ENCODE data around the gene ADAMTS16. TPM values are rescaled to one million over a fixed set of nuclear protein-coding genes. Genes with fewer than 3 reads are reported as not detected.

ADAMTS16 gene
- total RNA-seq, 1 experiment from 2014 or later: 0.28 TPM

- ChIA-PET CTCF (no interaction called here), POLR2A (ENCODE audit: low non-redundant PET) (no interaction called here)
- intact Hi-C loops (cut with micrococcal nuclease; ENCODE audit: unreplicated experiment): no loop called here
- H3K9me3 ChIP-seq (ENCODE audit: low read depth, low read length, poor library complexity, severe bottlenecking): no peaks in the 10 kb centered on the region
- H3K27me3 ChIP-seq (replicated peaks; ENCODE audit: insufficient read depth, low read depth, low read length, poor library complexity): peaks cover 19% of the 10 kb centered on the region
- H3K27ac ChIP-seq (ENCODE audit: low read depth, low read length, poor library complexity, severe bottlenecking): no peak overlapping the region
- no TSS peak for BruUV-seq (replicated peaks)
- DNase-seq (ENCODE audit: low spot score): no peak
- TF ChIP-seq EZH2 (IDR thresholded peaks at IDR 0.05; ENCODE audit: borderline replicate concordance, low read depth, low read length, poor library complexity, severe bottlenecking) (no peak), CTCF (conservative IDR thresholded peaks at IDR 0.05; ENCODE audit: low read depth, low read length) (no peak)
- H3K4me3 ChIP-seq (ENCODE audit: low read depth, low read length, poor library complexity, severe bottlenecking): no peak overlapping the region
- H3K36me3 ChIP-seq (ENCODE audit: insufficient read depth, low read length, poor library complexity, severe bottlenecking): no peaks in the 10 kb centered on the region
- no peaks in the 10 kb centered on the region for H3K4me1 ChIP-seq (ENCODE audit: insufficient read depth, low read length, poor library complexity, severe bottlenecking)
These were observed 29.3 kb downstream of the ADAMTS16 start for GRCh38 chr5:5169466-5169865.

GRCh38 chr5:5178136-5178535 lies 38.0 kb downstream of the ADAMTS16 start:
- H3K27me3 ChIP-seq (replicated peaks; ENCODE audit: insufficient read depth, low read depth, low read length, poor library complexity): peaks cover 27% of the 10 kb centered on the region
- H3K4me1 ChIP-seq (ENCODE audit: insufficient read depth, low read length, poor library complexity, severe bottlenecking): no peaks in the 10 kb centered on the region
- ChIA-PET POLR2A (ENCODE audit: low non-redundant PET) (no interaction called here), CTCF (no interaction called here)
- intact Hi-C loops (cut with micrococcal nuclease; ENCODE audit: unreplicated experiment): no loop called here
- no peak for TF ChIP-seq EZH2 (IDR thresholded peaks at IDR 0.05; ENCODE audit: borderline replicate concordance, low read depth, low read length, poor library complexity, severe bottlenecking)
- H3K4me3 ChIP-seq (ENCODE audit: low read depth, low read length, poor library complexity, severe bottlenecking): no peak overlapping the region
- BruUV-seq (replicated peaks): no TSS peak
- peaks cover 3% of the 10 kb centered on the region for H3K9me3 ChIP-seq (ENCODE audit: low read depth, low read length, poor library complexity, severe bottlenecking)
- H3K27ac ChIP-seq (ENCODE audit: low read depth, low read length, poor library complexity, severe bottlenecking): no peak overlapping the region
- H3K36me3 ChIP-seq (ENCODE audit: insufficient read depth, low read length, poor library complexity, severe bottlenecking): no peaks in the 10 kb centered on the region
- DNase-seq (ENCODE audit: low spot score): no peak

- TF ChIP-seq EZH2 (IDR thresholded peaks at IDR 0.05; ENCODE audit: borderline replicate concordance, low read depth, low read length, poor library complexity, severe bottlenecking): no peak
- no peak for TF ChIP-seq CTCF (conservative IDR thresholded peaks at IDR 0.05; ENCODE audit: low read depth, low read length)
- H3K9me3 ChIP-seq (ENCODE audit: low read depth, low read length, poor library complexity, severe bottlenecking): peaks cover 3% of the 10 kb centered on the region
- peaks cover 27% of the 10 kb centered on the region for H3K27me3 ChIP-seq (replicated peaks; ENCODE audit: insufficient read depth, low read depth, low read length, poor library complexity)
- no peak overlapping the region for H3K4me3 ChIP-seq (ENCODE audit: low read depth, low read length, poor library complexity, severe bottlenecking)
- ChIA-PET CTCF (no interaction called here), POLR2A (ENCODE audit: low non-redundant PET) (no interaction called here)
- H3K4me1 ChIP-seq (ENCODE audit: insufficient read depth, low read length, poor library complexity, severe bottlenecking): no peaks in the 10 kb centered on the region
- H3K36me3 ChIP-seq (ENCODE audit: insufficient read depth, low read length, poor library complexity, severe bottlenecking): no peaks in the 10 kb centered on the region
- intact Hi-C loops (cut with micrococcal nuclease; ENCODE audit: unreplicated experiment): no loop called here
- no TSS peak for BruUV-seq (replicated peaks)
- no peak overlapping the region for H3K27ac ChIP-seq (ENCODE audit: low read depth, low read length, poor library complexity, severe bottlenecking)
- no peak for DNase-seq (ENCODE audit: low spot score)
These were observed 38.5 kb downstream of the ADAMTS16 start for GRCh38 chr5:5178580-5178979.

- no peak overlapping the region for H3K4me3 ChIP-seq (ENCODE audit: low read depth, low read length, poor library complexity, severe bottlenecking)
- H3K27ac ChIP-seq (ENCODE audit: low read depth, low read length, poor library complexity, severe bottlenecking): no peak overlapping the region
- peaks cover 27% of the 10 kb centered on the region for H3K27me3 ChIP-seq (replicated peaks; ENCODE audit: insufficient read depth, low read depth, low read length, poor library complexity)
- H3K36me3 ChIP-seq (ENCODE audit: insufficient read depth, low read length, poor library complexity, severe bottlenecking): no peaks in the 10 kb centered on the region
- BruUV-seq (replicated peaks): no TSS peak
- intact Hi-C loops (cut with micrococcal nuclease; ENCODE audit: unreplicated experiment): no loop called here
- H3K4me1 ChIP-seq (ENCODE audit: insufficient read depth, low read length, poor library complexity, severe bottlenecking): no peaks in the 10 kb centered on the region
- DNase-seq (ENCODE audit: low spot score): no peak
- no peak for TF ChIP-seq CTCF (conservative IDR thresholded peaks at IDR 0.05; ENCODE audit: low read depth, low read length)
- no peak for TF ChIP-seq EZH2 (IDR thresholded peaks at IDR 0.05; ENCODE audit: borderline replicate concordance, low read depth, low read length, poor library complexity, severe bottlenecking)
- ChIA-PET CTCF (no interaction called here), POLR2A (ENCODE audit: low non-redundant PET) (no interaction called here)
- peaks cover 3% of the 10 kb centered on the region for H3K9me3 ChIP-seq (ENCODE audit: low read depth, low read length, poor library complexity, severe bottlenecking)
These were observed 38.9 kb downstream of the ADAMTS16 start for GRCh38 chr5:5179079-5179478.
